Neuron (in vitro differentiated cells): ENCODE measurements around the gene C18orf63.
"Not testable (repeated sequence)": the region's sequence is repeated elsewhere in the genome, so short reads cannot be mapped to it uniquely, and the experiment has no call there.

Experiments
- H2AFZ ChIP-seq: one replicate; pipeline ENCODE4 v1.6.1; 2013; ENCODE audit warnings: low read depth, mild to moderate bottlenecking, inconsistent platforms, low read length, moderate library complexity
- H3K27me3 ChIP-seq: one replicate; pipeline ENCODE4 v1.6.1; 2013; ENCODE audit warnings: low read length; ENCODE audit not compliant: insufficient read depth
- H3K36me3 ChIP-seq: one replicate; pipeline ENCODE4 v1.6.1; 2013; ENCODE audit warnings: low read length; ENCODE audit not compliant: insufficient read depth
- H3K4me1 ChIP-seq: one replicate; pipeline ENCODE4 v1.6.1; 2013; ENCODE audit warnings: low read length; ENCODE audit not compliant: insufficient read depth
- H3K4me3 ChIP-seq: 2 replicates; pipeline ENCODE4 v1.5.1; 2013; ENCODE audit warnings: mild to moderate bottlenecking, low read length, moderate library complexity
- H3K9me3 ChIP-seq: one replicate; pipeline ENCODE4 v1.6.1; 2013; ENCODE audit warnings: low read length

C18orf63 gene

GRCh38 chr18:74290794-74291471 is 24.7 kb upstream of the C18orf63 start:
- H3K4me3 ChIP-seq: peak overlapping the region; percentile 96
- H3K36me3 ChIP-seq: no peaks in the 10 kb centered on the region
- H3K4me1 ChIP-seq: peaks cover 8% of the 10 kb centered on the region

GRCh38 chr18:74291472-74291770 is 24.2 kb upstream of the C18orf63 start:
- Histone ChIP-seq H2AFZ (peak overlapping the region; percentile 99), H3K27me3 (peaks cover 6% of the 10 kb centered on the region), H3K9me3 (peaks cover 2% of the 10 kb centered on the region), H3K4me3 (peak overlapping the region; percentile 96), H3K4me1 (peaks cover 8% of the 10 kb centered on the region), H3K36me3 (no peaks in the 10 kb centered on the region)

More at GRCh38 chr18:74290794-74291471, 24.7 kb upstream of the C18orf63 start:
- H2AFZ ChIP-seq: peak overlapping the region; percentile 99
- H3K27me3 ChIP-seq: peaks cover 6% of the 10 kb centered on the region
- peaks cover 2% of the 10 kb centered on the region for H3K9me3 ChIP-seq

DNA sequence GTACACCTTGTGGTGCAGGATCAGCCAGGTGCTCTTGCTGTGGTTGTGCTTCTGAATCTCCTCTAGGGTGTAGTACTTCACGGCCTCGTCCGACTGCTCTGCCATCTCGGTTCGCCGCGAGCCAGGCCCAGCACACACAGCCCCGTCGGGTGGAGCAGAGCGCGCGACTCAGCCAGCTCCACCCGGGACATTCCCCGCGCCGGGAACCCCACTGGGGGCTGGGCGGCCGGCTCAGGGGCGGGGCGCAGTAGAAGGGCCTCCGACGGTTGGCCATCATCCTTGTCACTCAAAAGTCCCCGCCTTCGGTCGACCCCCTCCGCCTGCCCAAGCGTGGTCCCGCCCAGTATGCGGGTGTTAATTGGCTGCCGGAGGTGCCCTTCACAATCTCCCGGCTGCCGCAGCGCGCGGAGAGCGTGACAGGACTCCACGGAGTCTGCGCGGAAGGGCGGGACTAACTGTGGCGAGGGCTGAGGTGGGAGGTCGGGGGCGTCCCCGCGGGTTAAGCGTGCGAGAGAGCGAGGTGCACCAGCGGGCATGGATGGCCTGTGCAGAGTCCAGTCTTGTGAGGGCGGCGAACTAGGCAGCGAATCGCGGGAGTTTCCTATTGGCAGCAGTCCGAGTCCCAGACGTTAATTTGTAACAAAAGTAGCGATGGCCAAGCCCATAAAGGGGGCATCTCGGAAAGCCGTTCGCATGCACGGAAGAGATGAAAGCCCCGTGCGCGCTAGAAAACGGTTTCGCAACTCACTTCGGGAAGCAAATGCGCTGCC is 23.7 kb upstream of the C18orf63 start, which contains the start of gene CYB5A:
Gene CYB5A (minus strand): TSS at position 193 of the 770 bp plus-strand sequence. CDS start 88 bp downstream, at position 105.
- Histone ChIP-seq H3K4me3 (peak within 1 kb of the TSS; percentile 96), H3K4me1 (peaks cover 8% of the 10 kb centered on the region), H3K9me3 (peaks cover 2% of the 10 kb centered on the region), H3K36me3 (no peaks in the 10 kb centered on the region), H2AFZ (peak within 1 kb of the TSS; percentile 99), H3K27me3 (peaks cover 6% of the 10 kb centered on the region)

GRCh38 chr18:74292541-74292858 is 23.1 kb upstream of the C18orf63 start:
- peak overlapping the region; percentile 99 for H2AFZ ChIP-seq
- peaks cover 8% of the 10 kb centered on the region for H3K4me1 ChIP-seq
- H3K4me3 ChIP-seq: peak overlapping the region; percentile 96
- peaks cover 2% of the 10 kb centered on the region for H3K9me3 ChIP-seq
- no peaks in the 10 kb centered on the region for H3K36me3 ChIP-seq
- peaks cover 6% of the 10 kb centered on the region for H3K27me3 ChIP-seq

GRCh38 chr18:74292982-74293381 is 22.7 kb upstream of the C18orf63 start:
- not testable (repeated sequence) for H3K9me3 ChIP-seq, H3K27me3 ChIP-seq, H3K4me1 ChIP-seq, H3K36me3 ChIP-seq
- H3K4me3 ChIP-seq: peak overlapping the region; percentile 96
- peak overlapping the region; percentile 99 for H2AFZ ChIP-seq

DNA sequence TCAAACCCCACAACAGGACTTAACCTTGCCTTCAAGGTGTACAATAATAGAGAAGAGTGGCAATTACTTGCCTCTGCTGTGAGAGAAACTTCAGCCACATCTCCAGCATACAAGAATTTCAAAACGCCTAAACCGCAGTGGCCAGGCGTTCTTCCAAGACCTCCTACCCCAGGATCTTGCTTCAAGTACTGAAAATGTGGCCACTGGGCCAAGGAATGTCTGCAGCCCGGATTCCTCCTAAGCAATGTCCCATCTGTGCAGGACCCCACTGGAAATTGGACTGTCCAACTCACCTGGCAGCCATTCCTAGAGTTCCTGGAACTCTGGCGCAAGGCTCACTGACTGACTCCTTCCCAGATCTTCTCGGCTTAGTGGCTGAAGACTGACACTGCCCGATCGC is 21.1 kb upstream of the C18orf63 start:
- no peak overlapping the region for H3K4me3 ChIP-seq
- H3K9me3 ChIP-seq: peaks cover 2% of the 10 kb centered on the region
- H3K4me1 ChIP-seq: peaks cover 8% of the 10 kb centered on the region
- H3K36me3 ChIP-seq: no peaks in the 10 kb centered on the region
- peaks cover 6% of the 10 kb centered on the region for H3K27me3 ChIP-seq
- no peak overlapping the region for H2AFZ ChIP-seq

- Histone ChIP-seq H2AFZ (no peak overlapping the region), H3K4me1 (no peaks in the 10 kb centered on the region), H3K9me3 (no peaks in the 10 kb centered on the region), H3K27me3 (peaks cover 9% of the 10 kb centered on the region), H3K36me3 (no peaks in the 10 kb centered on the region), H3K4me3 (no peak overlapping the region)
Observed at GRCh38 chr18:74299162-74299561, 16.5 kb upstream of the C18orf63 start.

- H2AFZ ChIP-seq: no peak overlapping the region
- no peaks in the 10 kb centered on the region for H3K36me3 ChIP-seq
- no peaks in the 10 kb centered on the region for H3K9me3 ChIP-seq
Observed at GRCh38 chr18:74299746-74300145, 15.9 kb upstream of the C18orf63 start.

GRCh38 chr18:74303306-74303705 is 12.3 kb upstream of the C18orf63 start:
- Histone ChIP-seq H3K36me3 (no peaks in the 10 kb centered on the region), H3K9me3 (no peaks in the 10 kb centered on the region), H2AFZ (no peak overlapping the region), H3K4me1 (peaks cover 1% of the 10 kb centered on the region), H3K4me3 (no peak overlapping the region), H3K27me3 (peaks cover 9% of the 10 kb centered on the region)

More at GRCh38 chr18:74299746-74300145, 15.9 kb upstream of the C18orf63 start:
- H3K4me1 ChIP-seq: no peaks in the 10 kb centered on the region
- H3K27me3 ChIP-seq: peaks cover 7% of the 10 kb centered on the region
- no peak overlapping the region for H3K4me3 ChIP-seq

DNA sequence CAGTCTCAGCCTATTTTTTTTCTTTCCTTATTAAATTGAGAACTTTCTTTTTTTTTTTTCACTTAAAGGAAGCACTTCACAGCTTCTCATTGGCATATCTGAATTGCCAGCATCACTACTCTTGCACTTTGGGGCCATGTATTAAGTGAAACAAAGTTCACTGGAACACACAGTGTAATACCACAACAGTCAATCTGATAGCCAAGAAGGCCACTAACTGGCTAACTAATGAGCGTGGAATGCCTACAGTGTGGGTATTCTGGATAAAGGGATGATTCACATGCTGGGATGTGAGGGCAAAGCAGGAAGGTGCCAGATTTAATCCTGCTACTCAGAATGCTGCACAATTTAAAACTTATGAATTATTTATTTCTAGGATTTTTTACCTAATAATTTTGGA is 11.7 kb upstream of the C18orf63 start:
- H3K36me3 ChIP-seq: no peaks in the 10 kb centered on the region
- H3K9me3 ChIP-seq: no peaks in the 10 kb centered on the region
- H3K4me3 ChIP-seq: no peak overlapping the region
- peaks cover 1% of the 10 kb centered on the region for H3K4me1 ChIP-seq
- H3K27me3 ChIP-seq: peaks cover 9% of the 10 kb centered on the region
- no peak overlapping the region for H2AFZ ChIP-seq

DNA sequence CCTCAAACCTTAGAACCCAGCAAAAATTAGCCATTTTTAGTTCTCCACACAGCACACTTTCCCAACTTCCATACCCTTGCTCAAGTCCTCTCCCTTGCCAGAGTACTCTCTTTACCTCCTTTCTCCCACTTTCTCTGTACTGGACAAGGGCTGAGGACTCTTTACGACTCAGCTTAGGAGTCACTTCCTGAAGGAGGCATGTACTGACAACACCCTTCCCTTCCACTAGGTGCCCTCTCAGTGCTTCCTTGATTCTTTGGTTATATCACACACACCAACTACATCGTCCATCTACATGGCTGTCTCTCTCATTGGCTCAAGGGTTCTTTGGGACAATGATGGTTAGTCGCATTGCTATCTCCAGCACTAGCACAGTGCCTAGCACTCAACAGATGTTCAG is 5.2 kb upstream of the C18orf63 start:
- no peaks in the 10 kb centered on the region for H3K9me3 ChIP-seq
- peaks cover 1% of the 10 kb centered on the region for H3K4me1 ChIP-seq
- no peak overlapping the region for H2AFZ ChIP-seq
- H3K27me3 ChIP-seq: peaks cover 2% of the 10 kb centered on the region
- no peaks in the 10 kb centered on the region for H3K36me3 ChIP-seq
- no peak overlapping the region for H3K4me3 ChIP-seq

DNA sequence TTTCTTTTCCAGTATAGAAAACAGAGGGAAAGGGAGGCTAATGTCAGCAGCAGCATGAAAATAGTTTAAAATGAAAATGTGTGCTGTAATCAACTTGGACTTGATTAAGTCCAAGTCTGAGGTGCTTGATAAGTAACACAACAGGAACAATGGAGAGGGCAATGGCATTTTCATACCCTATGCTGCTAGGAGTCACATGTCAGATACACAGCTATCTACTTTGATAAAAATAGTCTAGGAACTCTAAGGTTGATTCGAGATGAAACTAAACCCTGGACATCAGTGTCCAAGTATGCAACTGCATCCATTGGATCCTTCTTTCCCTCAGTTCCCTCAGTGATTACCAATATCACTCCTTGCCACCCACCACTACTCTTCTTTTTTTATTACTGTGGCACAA is 4.6 kb upstream of the C18orf63 start:
- H3K36me3 ChIP-seq: no peaks in the 10 kb centered on the region
- H3K9me3 ChIP-seq: no peaks in the 10 kb centered on the region
- H2AFZ ChIP-seq: no peak overlapping the region
- H3K27me3 ChIP-seq: peaks cover 2% of the 10 kb centered on the region
- H3K4me1 ChIP-seq: peaks cover 1% of the 10 kb centered on the region
- no peak overlapping the region for H3K4me3 ChIP-seq

DNA sequence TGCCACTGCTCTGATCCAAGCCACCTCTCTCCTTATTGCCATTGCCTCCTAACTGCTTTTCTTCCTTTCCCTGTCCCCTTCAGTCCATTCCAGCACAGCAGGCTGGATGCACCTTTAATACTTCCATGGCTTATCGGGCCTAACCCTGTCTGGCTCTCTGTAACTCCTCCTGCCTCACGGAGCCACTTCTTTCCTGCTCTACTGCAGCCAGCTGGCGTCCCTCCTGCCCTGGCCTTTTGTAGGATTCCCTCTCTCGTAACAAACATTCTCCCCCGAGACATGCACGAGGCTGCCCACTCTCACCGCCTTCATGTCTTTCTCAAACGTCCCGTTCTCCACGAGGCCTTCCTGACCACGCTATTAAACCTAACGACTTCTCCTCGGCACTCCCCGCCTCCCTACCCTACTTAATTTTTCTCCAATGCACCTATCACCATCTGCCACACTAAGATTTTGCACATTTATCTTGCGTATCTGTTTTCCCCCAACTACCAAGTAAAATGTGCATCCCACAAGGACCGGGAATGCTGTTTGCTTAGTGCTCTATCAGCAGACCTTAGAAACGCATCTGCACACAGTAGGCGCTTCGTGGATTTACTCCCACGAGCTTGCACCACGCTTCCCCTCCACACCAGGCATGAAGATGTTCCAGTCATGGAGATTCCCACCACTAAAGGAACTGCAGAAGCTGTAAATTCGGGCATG is 728 bp upstream of the C18orf63 start:
- no peak overlapping the region for H2AFZ ChIP-seq
- H3K9me3 ChIP-seq: no peaks in the 10 kb centered on the region
- no peaks in the 10 kb centered on the region for H3K4me1 ChIP-seq
- H3K27me3 ChIP-seq: no peaks in the 10 kb centered on the region
- no peak overlapping the region for H3K4me3 ChIP-seq
- H3K36me3 ChIP-seq: no peaks in the 10 kb centered on the region
